Measurements from ENCODE around the gene ZBTB47. TPM values are rescaled to one million over a fixed set of nuclear protein-coding genes. Genes with fewer than 3 reads are reported as not detected.

Gene ZBTB47
- polyA plus RNA-seq, 12 donors, result 22.0 to 42.6 (median 27.2) TPM; not detected in 1

DNA sequence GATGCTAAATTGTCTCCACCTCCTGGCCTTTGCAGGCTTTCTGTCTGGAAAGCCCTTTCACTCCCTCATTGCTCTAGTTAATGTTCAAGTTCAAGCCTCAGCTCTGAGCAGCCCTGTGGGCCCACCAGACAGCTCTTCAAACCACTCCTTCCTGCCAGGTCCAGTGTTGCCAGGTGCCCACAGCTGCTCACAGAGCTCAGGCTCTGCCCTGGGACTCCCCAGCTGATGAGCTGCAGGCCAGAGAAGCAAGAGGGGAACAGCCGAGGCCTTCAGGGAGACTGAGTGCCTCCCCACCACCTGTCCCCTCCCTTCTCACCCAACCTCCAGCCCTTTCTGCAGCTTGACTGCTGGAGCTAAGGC lies 1.3 kb upstream of the ZBTB47 start:
- no peak for DNase-seq

DNA sequence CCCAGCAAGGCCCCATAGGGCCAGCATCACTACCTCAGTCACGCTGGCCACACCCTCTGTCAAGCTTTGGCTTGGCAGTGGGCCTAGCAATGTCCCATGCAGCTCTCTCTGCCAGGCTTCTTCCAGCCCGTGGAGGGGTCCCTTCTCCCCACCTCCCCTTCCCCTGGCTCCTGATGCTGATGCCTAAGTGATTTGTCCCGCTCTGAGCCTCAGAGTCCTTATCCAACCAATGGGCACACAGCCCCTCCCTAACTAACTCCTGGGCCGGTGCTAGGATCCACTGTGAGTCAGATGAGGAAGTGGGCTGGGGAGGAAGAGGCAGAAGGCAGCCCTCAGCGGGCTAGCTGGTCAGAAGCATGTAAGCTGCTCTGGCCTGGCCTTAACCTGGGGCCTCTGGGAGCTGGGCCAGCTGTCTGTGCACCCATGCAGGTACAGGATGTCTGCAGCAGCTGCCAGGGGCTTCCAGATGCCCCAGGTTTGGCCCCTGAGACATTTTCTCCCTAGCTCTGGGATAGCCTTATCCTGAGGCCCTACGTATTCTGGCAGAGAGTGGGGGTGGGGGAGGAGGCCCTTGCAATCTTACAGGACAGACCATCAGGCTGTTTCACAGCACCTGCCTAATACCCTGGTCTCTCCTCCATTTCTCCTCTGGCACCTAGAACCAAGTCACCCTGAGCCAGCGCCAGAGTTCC lies 740 bp upstream of the ZBTB47 start:
- DNase-seq, result no peak

GRCh38 chr3:42653303-42653559 lies 266 bp upstream of the ZBTB47 start:
- DNase-seq, result no peak

DNA sequence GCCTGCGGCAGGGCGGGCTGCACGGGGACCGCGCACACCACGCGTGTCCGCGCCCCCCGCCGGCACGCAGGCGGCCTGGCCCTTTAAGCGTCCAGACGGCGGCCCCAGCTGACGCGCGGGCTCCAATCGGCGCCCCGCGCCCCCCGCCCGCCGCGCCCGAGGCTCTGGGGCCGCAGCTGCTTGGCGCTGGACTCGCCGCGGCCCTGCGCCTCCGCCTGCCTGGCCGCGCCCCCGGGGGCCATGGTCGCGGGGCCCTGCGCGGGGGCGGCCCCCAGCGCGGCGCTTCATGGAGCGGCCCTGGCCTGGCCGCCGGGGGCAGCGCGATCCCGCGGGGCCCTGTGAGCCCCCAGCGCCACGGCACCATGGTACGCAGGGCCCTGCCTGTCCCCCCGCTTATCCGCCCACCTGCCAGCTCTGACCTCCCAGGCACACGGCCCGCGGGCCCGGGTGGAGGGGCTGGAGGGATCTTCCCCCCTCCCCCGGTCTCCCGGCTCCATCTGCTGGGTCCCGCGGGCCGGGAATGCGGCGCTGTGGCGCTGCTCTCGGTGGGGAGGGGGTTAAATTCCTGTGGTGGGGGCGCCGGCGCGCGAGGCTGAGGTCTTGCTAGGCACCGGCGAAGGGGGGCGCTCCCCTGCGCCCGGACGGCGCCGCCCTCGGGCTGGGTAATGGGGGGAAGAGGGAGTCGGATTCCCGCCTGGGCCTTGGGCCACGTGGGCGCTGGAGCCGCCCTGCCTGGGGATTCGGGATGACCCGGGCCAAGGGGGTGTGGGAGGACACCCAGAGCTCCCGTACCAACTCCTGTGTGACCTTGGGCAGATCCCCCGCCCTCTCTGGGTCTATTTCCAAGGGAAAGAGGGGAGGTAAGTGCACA lies 1.1 kb downstream of the ZBTB47 start:
- no peak for DNase-seq

GRCh38 chr3:42655331-42655888 lies 1.9 kb downstream of the ZBTB47 start:
- no peak for DNase-seq

GRCh38 chr3:42655980-42656679 lies 2.6 kb downstream of the ZBTB47 start:
- no peak for DNase-seq

GRCh38 chr3:42656680-42657610 lies 3.4 kb downstream of the ZBTB47 start:
- DNase-seq, result no peak

- no peak for DNase-seq
These were observed 4.2 kb downstream of the ZBTB47 start for GRCh38 chr3:42657675-42658074.

- no peak for DNase-seq
These were observed 4.7 kb downstream of the ZBTB47 start for GRCh38 chr3:42658091-42658770.

DNA sequence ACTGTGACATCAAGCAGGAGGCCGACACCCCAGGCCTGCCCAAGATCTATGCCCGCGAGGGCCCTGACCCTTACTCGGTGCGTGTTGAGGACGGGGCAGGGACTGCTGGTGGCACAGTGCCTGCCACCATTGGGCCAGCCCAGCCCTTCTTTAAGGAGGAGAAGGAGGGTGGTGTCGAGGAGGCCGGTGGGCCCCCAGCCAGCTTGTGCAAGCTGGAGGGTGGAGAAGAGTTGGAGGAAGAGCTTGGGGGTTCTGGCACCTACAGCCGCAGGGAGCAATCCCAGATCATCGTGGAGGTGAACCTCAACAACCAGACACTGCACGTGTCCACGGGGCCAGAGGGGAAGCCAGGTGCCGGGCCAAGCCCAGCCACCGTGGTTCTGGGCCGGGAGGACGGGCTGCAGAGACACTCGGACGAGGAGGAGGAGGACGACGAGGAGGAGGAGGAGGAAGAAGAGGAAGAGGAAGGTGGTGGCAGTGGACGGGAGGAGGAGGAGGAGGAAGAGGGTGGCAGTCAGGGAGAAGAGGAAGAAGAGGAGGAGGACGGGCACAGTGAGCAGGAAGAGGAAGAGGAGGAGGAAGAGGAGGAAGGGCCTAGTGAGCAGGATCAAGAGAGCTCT lies 5.4 kb downstream of the ZBTB47 start:
- DNase-seq, result no peak

- DNase-seq, result no peak
These were observed 6.1 kb downstream of the ZBTB47 start for GRCh38 chr3:42659451-42660130.

GRCh38 chr3:42660131-42660715 lies 6.7 kb downstream of the ZBTB47 start:
- no peak for DNase-seq

DNA sequence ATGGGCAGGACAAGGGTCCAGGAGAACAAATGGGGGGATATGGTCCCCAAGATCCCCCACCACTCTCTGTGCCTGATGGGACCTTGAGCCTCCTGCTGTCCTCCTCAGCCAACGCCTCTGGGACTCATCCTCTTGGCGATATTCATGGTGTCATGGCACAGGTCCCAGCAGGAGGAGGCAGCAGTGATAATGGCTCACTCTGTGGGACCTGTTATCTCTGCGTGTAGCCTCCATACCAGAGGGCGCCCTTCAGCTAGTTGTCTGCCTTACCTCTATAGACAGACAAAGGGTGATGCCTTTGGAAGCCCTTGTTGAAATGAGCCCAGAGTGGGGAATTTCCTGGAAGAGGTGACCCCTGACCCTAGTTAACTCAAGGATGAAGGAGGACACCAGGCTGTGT lies 7.4 kb downstream of the ZBTB47 start:
- DNase-seq, result no peak

DNA sequence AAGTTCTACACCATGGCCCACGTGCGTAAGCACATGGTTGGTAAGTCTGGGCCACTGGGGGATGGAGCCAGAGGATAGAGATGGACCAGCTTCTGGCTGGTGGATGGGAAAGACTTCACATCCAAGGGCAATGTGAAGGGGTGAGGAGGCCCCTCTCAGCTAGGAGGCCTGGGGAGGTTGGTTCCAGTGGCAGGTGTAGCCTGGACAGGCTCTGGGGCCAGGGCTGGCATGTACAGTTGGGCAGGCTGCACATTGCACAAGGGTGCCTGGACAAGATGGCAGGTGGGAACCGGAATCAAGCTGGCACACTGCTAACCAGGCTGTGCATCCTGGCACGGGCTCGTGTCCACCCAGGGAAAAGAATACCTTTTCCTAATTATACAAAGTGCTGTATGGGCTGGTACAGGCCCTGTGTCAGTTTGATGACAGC lies 8.1 kb downstream of the ZBTB47 start:
- no peak for DNase-seq

DNA sequence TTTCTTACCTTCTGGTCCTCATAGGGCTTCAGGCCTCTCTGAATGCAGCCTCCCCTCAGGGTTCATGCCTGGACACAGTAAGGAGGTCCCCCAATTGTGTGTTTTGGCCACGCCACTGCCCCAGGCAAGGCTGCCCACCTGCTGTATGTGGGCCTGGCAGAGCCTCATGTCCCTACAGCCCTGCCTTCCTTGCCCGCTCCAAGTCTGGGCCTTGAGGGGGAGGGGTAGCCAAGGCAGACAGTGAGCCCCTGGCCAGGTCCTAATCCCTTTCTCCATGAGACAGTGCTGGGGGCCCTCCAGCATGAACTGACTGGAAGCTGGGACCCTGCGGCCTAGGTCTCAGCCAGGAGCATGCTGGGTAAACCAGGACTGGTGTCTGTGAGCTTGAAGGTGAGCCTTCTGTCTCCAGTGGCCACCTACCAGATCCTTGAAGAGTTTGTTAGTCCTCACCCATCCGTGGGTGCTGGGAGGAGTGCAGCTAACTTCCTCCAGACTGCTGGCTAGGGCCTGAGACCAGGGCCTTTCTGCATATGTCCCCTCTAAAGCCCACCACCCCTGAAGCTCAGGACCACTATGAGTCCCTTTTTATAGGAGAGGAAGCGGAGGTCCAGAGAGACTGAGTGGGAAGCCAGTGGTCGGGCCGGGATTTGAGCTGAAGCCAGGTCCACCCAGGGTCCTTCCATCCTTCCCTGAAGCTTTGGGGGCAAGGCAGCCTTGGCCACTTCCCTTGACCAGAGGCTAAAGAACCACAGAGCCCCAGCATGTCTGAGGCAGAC lies 8.7 kb downstream of the ZBTB47 start:
- DNase-seq, result no peak

- DNase-seq, result no peak
These were observed 9.5 kb downstream of the ZBTB47 start for GRCh38 chr3:42662813-42663535.

DNA sequence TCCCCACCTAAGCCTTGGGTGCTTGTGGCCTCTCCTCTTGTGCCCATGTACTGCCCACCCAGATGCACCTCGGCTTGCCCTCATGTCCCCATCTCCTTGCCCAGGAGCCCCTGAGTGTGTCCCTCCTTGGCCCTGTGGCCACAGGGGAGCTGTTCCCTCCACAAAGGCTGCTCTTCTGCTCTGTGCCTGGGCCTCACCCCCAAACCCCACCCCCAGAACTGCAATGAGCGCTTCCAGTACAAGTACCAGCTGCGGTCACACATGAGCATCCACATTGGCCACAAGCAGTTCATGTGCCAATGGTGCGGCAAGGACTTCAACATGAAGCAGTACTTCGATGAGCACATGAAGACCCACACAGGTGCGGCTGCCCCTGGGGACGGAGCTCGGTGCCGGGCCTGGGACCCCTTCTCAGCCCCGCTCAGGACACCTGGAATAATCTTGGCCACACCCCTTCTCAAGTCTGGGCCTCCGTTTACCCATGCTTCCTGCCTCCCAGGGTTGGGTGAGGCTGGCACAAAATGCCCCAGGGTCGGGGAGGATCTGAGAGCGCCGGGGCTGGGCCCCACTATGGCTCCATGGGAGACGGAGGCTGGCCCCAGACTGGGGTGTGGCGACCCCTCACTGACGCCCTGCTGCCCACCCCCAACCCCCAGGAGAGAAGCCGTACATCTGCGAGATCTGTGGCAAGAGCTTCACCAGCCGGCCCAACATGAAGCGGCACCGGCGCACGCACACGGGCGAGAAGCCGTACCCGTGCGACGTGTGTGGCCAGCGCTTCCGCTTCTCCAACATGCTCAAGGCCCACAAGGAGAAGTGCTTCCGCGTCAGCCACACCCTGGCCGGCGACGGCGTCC lies 10.3 kb downstream of the ZBTB47 start:
- DNase-seq, result no peak
